PC-9 (cell line): ENCODE results near the gene ELMO1.

Experiments
- CTCF ChIP-seq: fragments of 200-600 bp; sonication (generic); conservative IDR thresholded peaks from 2 replicates; pipeline ENCODE4 v1.6.1; 2017; ENCODE audit warnings: mixed run types, antibody characterized with exemption, mild to moderate bottlenecking, moderate library complexity
- EZH2 ChIP-seq: fragments of 200-600 bp; sonication (generic); IDR thresholded peaks from 2 replicates; pipeline ENCODE4 v1.8.0; 2017; ENCODE audit warnings: antibody characterized with exemption, low read depth

GRCh38 chr7:37450035-37450434 is 1.4 kb upstream of the ELMO1 start:
- TF ChIP-seq CTCF: no peak
- TF ChIP-seq EZH2: no peak
